ENCODE results near the gene MFSD2A. TPM values are rescaled to one million over a fixed set of nuclear protein-coding genes. Genes with fewer than 3 reads are reported as not detected.

Gene MFSD2A
- total and polyA plus RNA-seq, 9 of the 15 experiments (the other 6 are each of a cell fraction or from before 2014, with no cell fraction given) = 0.06 to 0.40 (median 0.15) TPM; not detected in 4

DNA sequence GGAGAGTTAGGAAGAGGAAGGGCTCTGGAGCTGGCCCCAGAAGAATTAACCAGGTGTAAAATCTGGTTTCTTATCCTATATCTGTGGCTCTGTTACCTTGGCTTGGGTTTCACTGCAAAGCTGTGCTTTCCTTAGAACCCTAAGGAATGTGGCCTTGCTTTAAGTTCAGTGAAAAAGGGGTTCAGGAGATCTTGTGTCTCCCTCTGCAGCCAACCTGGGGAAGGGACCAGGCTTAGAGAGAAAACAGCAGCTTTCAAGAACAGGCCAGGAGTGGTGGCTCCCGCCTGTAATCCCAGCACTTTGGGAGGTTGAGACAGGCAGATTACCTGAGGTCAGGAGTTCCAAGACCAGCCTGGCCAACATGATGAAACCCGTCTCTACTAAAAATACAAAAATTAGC, 37.1 kb upstream of the MFSD2A start (continued):
- TF ChIP-seq REST (IDR thresholded peaks at IDR 0.05; ENCODE audit: borderline replicate concordance) (peak; percentile 69; the same call in 1 of the 2 replicates), REST (CRISPR knock-in tag; IDR thresholded peaks at IDR 0.05; ENCODE audit: low read depth) (no peak), SMC3 (conservative IDR thresholded peaks at IDR 0.05; ENCODE audit: insufficient read depth, low read depth, low read length) (0 out of 2 replicates have a peak, but pooled peaks have one; percentile 12), NCOA4 (IDR thresholded peaks at IDR 0.05; ENCODE audit: partially characterized antibody) (no peak), CTCF (IDR thresholded peaks at IDR 0.05 in 2 of 3, conservative IDR thresholded peaks at IDR 0.05 in 1 of 3; ENCODE audit: insufficient read depth in 2 of 3, low read depth in 1 of 3, low read length in 3 of 3) (peak; percentile 29 to 56 (median 30); a peak in 4 of 6 replicates), RAD21 (CRISPR knock-in tag; conservative IDR thresholded peaks at IDR 0.05 in 1 of 2, IDR thresholded peaks at IDR 0.05 in 1 of 2) (peak in 1 of 2 experiments; percentile 65; a peak in 2 of 4 replicates)
- TF ChIP-seq, protein P1, sequence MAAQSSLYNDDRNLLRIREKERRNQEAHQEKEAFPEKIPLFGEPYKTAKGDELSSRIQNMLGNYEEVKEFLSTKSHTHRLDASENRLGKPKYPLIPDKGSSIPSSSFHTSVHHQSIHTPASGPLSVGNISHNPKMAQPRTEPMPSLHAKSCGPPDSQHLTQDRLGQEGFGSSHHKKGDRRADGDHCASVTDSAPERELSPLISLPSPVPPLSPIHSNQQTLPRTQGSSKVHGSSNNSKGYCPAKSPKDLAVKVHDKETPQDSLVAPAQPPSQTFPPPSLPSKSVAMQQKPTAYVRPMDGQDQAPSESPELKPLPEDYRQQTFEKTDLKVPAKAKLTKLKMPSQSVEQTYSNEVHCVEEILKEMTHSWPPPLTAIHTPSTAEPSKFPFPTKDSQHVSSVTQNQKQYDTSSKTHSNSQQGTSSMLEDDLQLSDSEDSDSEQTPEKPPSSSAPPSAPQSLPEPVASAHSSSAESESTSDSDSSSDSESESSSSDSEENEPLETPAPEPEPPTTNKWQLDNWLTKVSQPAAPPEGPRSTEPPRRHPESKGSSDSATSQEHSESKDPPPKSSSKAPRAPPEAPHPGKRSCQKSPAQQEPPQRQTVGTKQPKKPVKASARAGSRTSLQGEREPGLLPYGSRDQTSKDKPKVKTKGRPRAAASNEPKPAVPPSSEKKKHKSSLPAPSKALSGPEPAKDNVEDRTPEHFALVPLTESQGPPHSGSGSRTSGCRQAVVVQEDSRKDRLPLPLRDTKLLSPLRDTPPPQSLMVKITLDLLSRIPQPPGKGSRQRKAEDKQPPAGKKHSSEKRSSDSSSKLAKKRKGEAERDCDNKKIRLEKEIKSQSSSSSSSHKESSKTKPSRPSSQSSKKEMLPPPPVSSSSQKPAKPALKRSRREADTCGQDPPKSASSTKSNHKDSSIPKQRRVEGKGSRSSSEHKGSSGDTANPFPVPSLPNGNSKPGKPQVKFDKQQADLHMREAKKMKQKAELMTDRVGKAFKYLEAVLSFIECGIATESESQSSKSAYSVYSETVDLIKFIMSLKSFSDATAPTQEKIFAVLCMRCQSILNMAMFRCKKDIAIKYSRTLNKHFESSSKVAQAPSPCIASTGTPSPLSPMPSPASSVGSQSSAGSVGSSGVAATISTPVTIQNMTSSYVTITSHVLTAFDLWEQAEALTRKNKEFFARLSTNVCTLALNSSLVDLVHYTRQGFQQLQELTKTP (IDR thresholded peaks at IDR 0.05; ENCODE audit: low read depth in 1 of 2, partially characterized antibody in 2 of 2) = no peak

All from K562 (cell line).